ENCODE data around the gene HOXA6. TPM values are rescaled to one million over a fixed set of nuclear protein-coding genes. Genes with fewer than 3 reads are reported as not detected.

HOXA6 gene
- polyA plus RNA-seq, 1 experiment: 1.2 TPM

GRCh38 chr7:27163288-27164044, 15.9 kb upstream of the HOXA6 start:
- ChIA-PET CTCF (interaction anchor here (0.6 to 3.8 kb wide), 9 partner anchors 10 to 1270 kb away, joined by 3 to 171 read pairs (median 21); no protein-coding TSS in a partner anchor), POLR2A (no interaction called here)
- H3K9me3 ChIP-seq (ENCODE audit: control insufficient read depth, insufficient read depth, low read length): peaks cover 25% of the 10 kb centered on the region; the same call in 1 of the 2 replicates
- DNase-seq (ENCODE audit: low read depth, low spot score): no peak
- no peak overlapping the region for H3K4me3 ChIP-seq (ENCODE audit: low read depth, low read length)
- H3K27ac ChIP-seq (ENCODE audit: low read depth, low read length): no peak overlapping the region
- TF ChIP-seq CTCF (IDR thresholded peaks at IDR 0.05; ENCODE audit: low read depth, low read length): no peak
- peaks cover 52% of the 10 kb centered on the region for H3K27me3 ChIP-seq (ENCODE audit: control insufficient read depth, insufficient read depth, low read length)

GRCh38 chr7:27162561-27163287, 15.2 kb upstream of the HOXA6 start:
- Histone ChIP-seq H3K27ac (ENCODE audit: low read depth, low read length) (no peak overlapping the region), H3K9me3 (ENCODE audit: control insufficient read depth, insufficient read depth, low read length) (peaks cover 27% of the 10 kb centered on the region; the same call in 1 of the 2 replicates), H3K27me3 (ENCODE audit: control insufficient read depth, insufficient read depth, low read length) (peaks cover 44% of the 10 kb centered on the region), H3K4me3 (ENCODE audit: low read depth, low read length) (no peak overlapping the region)
- DNase-seq (ENCODE audit: low read depth, low spot score): no peak
- ChIA-PET CTCF (interaction anchor here (0.6 to 3.8 kb wide), 10 partner anchors 10 to 1269 kb away, joined by 3 to 171 read pairs (median 20); no protein-coding TSS in a partner anchor), POLR2A (no interaction called here)
- no peak for TF ChIP-seq CTCF (IDR thresholded peaks at IDR 0.05; ENCODE audit: low read depth, low read length)

- Histone ChIP-seq H3K9me3 (ENCODE audit: control insufficient read depth, insufficient read depth, low read length) (peaks cover 29% of the 10 kb centered on the region; the same call in 1 of the 2 replicates), H3K27ac (ENCODE audit: low read depth, low read length) (no peak overlapping the region), H3K4me3 (ENCODE audit: low read depth, low read length) (no peak overlapping the region), H3K27me3 (ENCODE audit: control insufficient read depth, insufficient read depth, low read length) (peaks cover 36% of the 10 kb centered on the region)
- CTCF ChIA-PET: interaction anchor here (0.7 to 3.8 kb wide), 23 partner anchors 9 to 1268 kb away, joined by 3 to 171 read pairs (median 8); partner anchors contain the start of genes HOXA3, HOXA5 and SKAP2
- DNase-seq (ENCODE audit: low read depth, low spot score): no peak
- no peak for TF ChIP-seq CTCF (IDR thresholded peaks at IDR 0.05; ENCODE audit: low read depth, low read length)
- POLR2A ChIA-PET: interaction anchor here (1.3 kb wide), 1 partner anchor 792 kb away, joined by 3 read pairs; no protein-coding TSS in a partner anchor
These were observed 14.4 kb upstream of the HOXA6 start for GRCh38 chr7:27161721-27162560.

- peaks cover 25% of the 10 kb centered on the region; the same call in 1 of the 2 replicates for H3K9me3 ChIP-seq (ENCODE audit: control insufficient read depth, insufficient read depth, low read length)
- ChIA-PET POLR2A (interaction anchor here (0.5 to 1.3 kb wide), 5 partner anchors 64 to 961 kb away, joined by 3 to 5 read pairs (median 3); no protein-coding TSS in a partner anchor), CTCF (interaction anchor here (0.6 to 3.8 kb wide), 30 partner anchors 9 to 1307 kb away, joined by 3 to 171 read pairs (median 6); partner anchors contain the start of genes HOXA3, HOXA5 and SKAP2)
- TF ChIP-seq CTCF (IDR thresholded peaks at IDR 0.05; ENCODE audit: low read depth, low read length): no peak
- DNase-seq (ENCODE audit: low read depth, low spot score): no peak
- H3K27me3 ChIP-seq (ENCODE audit: control insufficient read depth, insufficient read depth, low read length): peaks cover 30% of the 10 kb centered on the region
- H3K4me3 ChIP-seq (ENCODE audit: low read depth, low read length): peak overlapping the region; percentile 62
- no peak overlapping the region for H3K27ac ChIP-seq (ENCODE audit: low read depth, low read length)
These were observed 13.7 kb upstream of the HOXA6 start for GRCh38 chr7:27161214-27161720.
